Measurements from ENCODE around the gene KCNC1. TPM values are rescaled to one million over a fixed set of nuclear protein-coding genes. Genes with fewer than 3 reads are reported as not detected.
A peak's percentile ranks its signal among the peaks of the same experiment; 100 is the strongest.

The KCNC1 gene
- total and polyA plus RNA-seq, 9 donors: 0.02 to 0.18 (median 0.03) TPM; not detected in 5

DNA sequence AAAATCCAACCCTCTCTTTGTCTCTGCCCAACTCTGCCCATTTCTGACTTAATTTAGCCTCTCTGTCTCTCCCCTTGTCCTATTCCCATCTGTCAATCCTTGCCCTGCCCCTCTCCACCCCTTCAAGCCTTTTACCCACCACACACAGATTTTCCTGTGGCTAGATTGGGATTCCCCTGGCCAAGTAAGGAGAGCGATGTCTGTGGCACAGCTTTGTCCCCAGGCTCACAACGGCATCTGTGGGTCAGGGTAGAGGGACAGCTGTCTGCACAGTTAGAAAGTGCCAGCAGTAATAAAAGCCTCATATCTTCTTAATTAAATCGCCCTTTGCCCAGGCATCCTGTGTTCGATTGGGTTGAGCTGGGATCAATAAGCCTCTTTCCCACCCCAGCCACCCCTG lies 1.3 kb upstream of the KCNC1 start:
- TF ChIP-seq, protein P1, sequence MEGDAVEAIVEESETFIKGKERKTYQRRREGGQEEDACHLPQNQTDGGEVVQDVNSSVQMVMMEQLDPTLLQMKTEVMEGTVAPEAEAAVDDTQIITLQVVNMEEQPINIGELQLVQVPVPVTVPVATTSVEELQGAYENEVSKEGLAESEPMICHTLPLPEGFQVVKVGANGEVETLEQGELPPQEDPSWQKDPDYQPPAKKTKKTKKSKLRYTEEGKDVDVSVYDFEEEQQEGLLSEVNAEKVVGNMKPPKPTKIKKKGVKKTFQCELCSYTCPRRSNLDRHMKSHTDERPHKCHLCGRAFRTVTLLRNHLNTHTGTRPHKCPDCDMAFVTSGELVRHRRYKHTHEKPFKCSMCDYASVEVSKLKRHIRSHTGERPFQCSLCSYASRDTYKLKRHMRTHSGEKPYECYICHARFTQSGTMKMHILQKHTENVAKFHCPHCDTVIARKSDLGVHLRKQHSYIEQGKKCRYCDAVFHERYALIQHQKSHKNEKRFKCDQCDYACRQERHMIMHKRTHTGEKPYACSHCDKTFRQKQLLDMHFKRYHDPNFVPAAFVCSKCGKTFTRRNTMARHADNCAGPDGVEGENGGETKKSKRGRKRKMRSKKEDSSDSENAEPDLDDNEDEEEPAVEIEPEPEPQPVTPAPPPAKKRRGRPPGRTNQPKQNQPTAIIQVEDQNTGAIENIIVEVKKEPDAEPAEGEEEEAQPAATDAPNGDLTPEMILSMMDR (IDR thresholded peaks at IDR 0.05): no peak
- TF ChIP-seq EP300 (IDR thresholded peaks at IDR 0.05) (no peak), POLR2A (IDR thresholded peaks at IDR 0.05) (no peak)
- intact Hi-C loops (cut with DNase I): loop anchor here in 3 of 4 donors (5.0 kb wide), 1 partner anchor 244 kb away; no protein-coding TSS in a partner anchor
- Histone ChIP-seq H3K27me3 (no peaks in the 10 kb centered on the region), H3K36me3 (no peaks in the 10 kb centered on the region), H3K4me1 (ENCODE audit: insufficient read depth) (peaks cover 6% of the 10 kb centered on the region), H3K9me3 (no peaks in the 10 kb centered on the region), H3K4me3 (no peak overlapping the region), H3K27ac (no peak overlapping the region)
- DNase-seq: no peak
- WGBS, 3 donors: 84 to 89% (median 85%) methylated on average over 4 of the region's 4 CpGs

DNA sequence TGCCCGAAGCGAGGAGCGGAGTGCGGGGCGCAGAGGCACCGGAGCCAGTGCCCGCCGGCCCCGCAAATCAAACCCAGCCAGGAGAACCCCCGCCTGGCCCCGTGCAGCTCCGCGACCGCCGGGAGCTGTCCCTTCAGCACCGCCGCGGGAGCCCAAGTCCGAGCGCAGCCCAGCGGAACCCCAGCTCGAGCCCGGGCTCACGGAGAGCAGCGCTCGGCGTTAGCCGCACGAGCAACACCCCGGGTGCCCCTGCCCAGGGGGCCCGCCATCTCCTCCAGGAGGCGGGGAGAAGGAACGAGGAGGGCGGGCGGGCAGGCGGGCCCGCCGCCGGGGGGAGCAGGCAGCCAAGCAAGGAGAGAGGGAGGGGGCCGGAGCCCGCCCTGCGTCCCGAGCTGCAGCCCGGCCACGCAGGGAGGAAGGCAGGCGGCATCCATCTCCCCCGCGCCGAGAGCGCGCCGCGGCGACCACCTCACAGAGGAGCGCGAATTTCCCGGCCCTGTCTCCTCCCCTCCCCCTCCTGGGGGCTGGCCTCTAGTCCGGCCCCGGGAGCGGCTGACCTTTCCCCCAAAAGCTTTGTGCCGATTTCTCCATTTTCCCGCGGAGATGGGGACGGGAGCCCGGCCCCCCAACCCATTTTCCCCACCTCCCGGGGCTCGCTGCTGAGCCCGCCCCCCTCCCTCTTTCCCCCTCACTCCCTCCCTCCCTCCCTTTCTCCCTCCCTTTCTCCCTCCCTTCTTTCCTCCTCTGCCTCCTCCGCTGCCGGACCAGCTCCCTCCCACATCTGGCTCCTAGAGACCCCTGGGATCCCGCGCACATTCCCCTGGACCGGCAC lies 621 bp downstream of the KCNC1 start:
- Histone ChIP-seq H3K4me3 (peak overlapping the region; percentile 16), H3K36me3 (no peaks in the 10 kb centered on the region), H3K27ac (no peak overlapping the region), H3K4me1 (ENCODE audit: insufficient read depth) (peaks cover 6% of the 10 kb centered on the region), H3K27me3 (no peaks in the 10 kb centered on the region), H3K9me3 (no peaks in the 10 kb centered on the region)
- intact Hi-C loops (cut with DNase I): loop anchor here in 3 of 4 donors (5.0 kb wide), 1 partner anchor 242 kb away; no protein-coding TSS in a partner anchor
- 1 to 2% (median 1%) methylated on average over 60 to 69 of the region's 73 CpGs for WGBS, 3 donors
- peak; percentile 32 to 81 (median 64) for DNase-seq
- TF ChIP-seq, protein P1 (IDR thresholded peaks at IDR 0.05): no peak
- TF ChIP-seq POLR2A (IDR thresholded peaks at IDR 0.05) (no peak), EP300 (IDR thresholded peaks at IDR 0.05) (no peak)

DNA sequence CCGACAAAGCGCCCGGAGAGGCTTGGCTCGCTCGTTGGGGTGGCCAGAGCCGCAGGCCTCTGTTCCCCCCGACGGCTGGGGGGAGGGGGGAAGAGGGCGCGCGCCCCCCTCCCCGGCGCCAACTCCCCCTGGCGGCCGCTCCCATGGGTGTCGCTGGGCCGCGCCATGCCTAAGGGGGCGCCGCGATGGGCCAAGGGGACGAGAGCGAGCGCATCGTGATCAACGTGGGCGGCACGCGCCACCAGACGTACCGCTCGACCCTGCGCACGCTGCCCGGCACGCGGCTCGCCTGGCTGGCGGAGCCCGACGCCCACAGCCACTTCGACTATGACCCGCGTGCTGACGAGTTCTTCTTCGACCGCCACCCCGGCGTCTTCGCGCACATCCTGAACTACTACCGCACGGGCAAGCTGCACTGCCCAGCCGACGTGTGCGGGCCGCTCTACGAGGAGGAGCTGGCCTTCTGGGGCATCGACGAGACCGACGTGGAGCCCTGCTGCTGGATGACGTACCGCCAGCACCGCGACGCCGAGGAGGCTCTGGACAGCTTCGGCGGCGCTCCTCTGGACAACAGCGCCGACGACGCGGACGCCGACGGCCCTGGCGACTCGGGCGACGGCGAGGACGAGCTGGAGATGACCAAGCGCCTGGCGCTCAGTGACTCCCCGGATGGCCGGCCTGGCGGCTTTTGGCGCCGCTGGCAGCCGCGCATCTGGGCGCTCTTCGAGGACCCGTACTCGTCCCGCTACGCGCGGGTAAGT lies 1.4 kb downstream of the KCNC1 start:
- no peaks in the 10 kb centered on the region for H3K27me3 ChIP-seq
- peaks cover 6% of the 10 kb centered on the region for H3K4me1 ChIP-seq (ENCODE audit: insufficient read depth)
- no peak overlapping the region for H3K4me3 ChIP-seq
- WGBS, 3 donors: 5 to 8% (median 7%) methylated on average over 52 to 102 of the region's 102 CpGs
- no peak overlapping the region for H3K27ac ChIP-seq
- no peaks in the 10 kb centered on the region for H3K36me3 ChIP-seq
- no peak for TF ChIP-seq EP300 (IDR thresholded peaks at IDR 0.05)
- TF ChIP-seq, protein P1 (IDR thresholded peaks at IDR 0.05): no peak
- intact Hi-C loops (cut with DNase I): no loop called here
- peak in 1 of 5 donors; percentile 25 for DNase-seq
- H3K9me3 ChIP-seq: no peaks in the 10 kb centered on the region

DNA sequence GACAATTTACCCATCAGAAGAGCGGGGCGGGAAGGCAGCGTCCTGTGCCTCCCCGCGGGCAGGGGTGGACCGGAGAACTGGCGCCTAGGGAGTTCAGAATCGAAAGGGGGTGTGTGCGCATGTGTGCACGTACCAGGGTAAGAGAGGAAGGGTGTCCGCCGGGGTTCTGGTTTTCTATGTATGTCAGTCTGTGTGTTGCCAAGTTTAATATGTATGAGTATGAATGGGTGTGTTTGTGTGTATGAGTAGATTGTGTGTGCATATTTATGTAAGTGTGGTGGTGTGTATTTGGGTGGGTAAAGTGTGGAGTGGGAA lies 2.0 kb downstream of the KCNC1 start:
- DNase-seq: peak in 1 of 5 donors; percentile 12
- intact Hi-C loops (cut with DNase I): no loop called here
- H3K4me3 ChIP-seq: no peak overlapping the region
- no peaks in the 10 kb centered on the region for H3K9me3 ChIP-seq
- peaks cover 6% of the 10 kb centered on the region for H3K4me1 ChIP-seq (ENCODE audit: insufficient read depth)
- WGBS, 3 donors: 28 to 44% (median 34%) methylated on average over 12 of the region's 12 CpGs
- no peak overlapping the region for H3K27ac ChIP-seq
- TF ChIP-seq POLR2A (IDR thresholded peaks at IDR 0.05): no peak
- TF ChIP-seq EP300 (IDR thresholded peaks at IDR 0.05): no peak
- TF ChIP-seq, protein P1 (IDR thresholded peaks at IDR 0.05): no peak
- no peaks in the 10 kb centered on the region for H3K27me3 ChIP-seq
- H3K36me3 ChIP-seq: no peaks in the 10 kb centered on the region
